SH-SY5Y (cell line): Measurements from ENCODE around the gene CITED4.

Experiments
- GATA2 ChIP-seq: IDR thresholded peaks from 2 replicates; pipeline ENCODE4 v1.6.1; 2011; ENCODE audit warnings: mild to moderate bottlenecking, low read depth, low read length
- GATA3 ChIP-seq: IDR thresholded peaks from 2 replicates; pipeline ENCODE4 v1.6.1; 2011; ENCODE audit warnings: low read depth, mild to moderate bottlenecking, low read length, moderate library complexity

DNA sequence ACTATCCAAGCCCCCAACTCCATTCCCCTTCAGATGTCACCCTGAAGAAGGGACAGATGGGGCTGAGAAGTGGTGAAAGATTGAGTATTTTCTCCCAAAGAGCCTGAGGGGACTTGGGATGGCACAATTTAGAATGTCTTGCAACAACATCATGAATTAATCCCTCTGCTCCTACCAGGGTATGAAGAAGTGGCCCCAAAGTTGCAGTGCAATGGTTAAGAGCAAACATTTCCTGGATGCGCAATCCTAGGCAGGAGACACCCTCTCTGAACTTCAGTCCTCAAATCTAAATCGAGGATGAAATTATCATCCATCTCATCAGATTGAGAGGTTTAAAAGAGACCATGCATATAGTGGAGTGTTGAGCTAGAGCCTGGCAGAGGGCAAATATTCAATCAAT lies 28.6 kb upstream of the CITED4 start:
- TF ChIP-seq GATA2 = no peak
- TF ChIP-seq GATA3 = no peak
